GM18873 (cell line): ENCODE results near the gene CFAP46.

Experiments
- ATAC-seq: cut with Tn5 transposase; IDR thresholded peaks from one replicate; pipeline ENCODE4 v1.9.1; 2021; ENCODE audit warnings: mild to moderate bottlenecking, moderate library complexity, moderate number of reproducible peaks; ENCODE audit not compliant: unreplicated experiment, low FRiP score

Gene CFAP46

GRCh38 chr10:132813001-132813401 is 129.4 kb downstream of the CFAP46 start:
- ATAC-seq = no peak

- no peak for ATAC-seq
Observed at GRCh38 chr10:132812520-132812919, 129.8 kb downstream of the CFAP46 start.

- no peak for ATAC-seq
Observed at GRCh38 chr10:132811891-132812481, 130.4 kb downstream of the CFAP46 start.

GRCh38 chr10:132810807-132811700 is 131.3 kb downstream of the CFAP46 start:
- no peak for ATAC-seq

- no peak for ATAC-seq
Observed at GRCh38 chr10:132810141-132810806, 132.1 kb downstream of the CFAP46 start.

GRCh38 chr10:132809232-132810140 is 132.9 kb downstream of the CFAP46 start:
- ATAC-seq = no peak

- ATAC-seq = no peak
Observed at GRCh38 chr10:132808383-132809231, 133.8 kb downstream of the CFAP46 start.

GRCh38 chr10:132807621-132808049 is 134.7 kb downstream of the CFAP46 start:
- no peak for ATAC-seq

- ATAC-seq = no peak
Observed at GRCh38 chr10:132806561-132807003, 135.8 kb downstream of the CFAP46 start.

GRCh38 chr10:132806110-132806509 is 136.3 kb downstream of the CFAP46 start:
- ATAC-seq = no peak

- no peak for ATAC-seq
Observed at GRCh38 chr10:132805599-132805998, 136.8 kb downstream of the CFAP46 start.

- no peak for ATAC-seq
Observed at GRCh38 chr10:132804785-132805426, 137.5 kb downstream of the CFAP46 start.

- ATAC-seq = no peak
Observed at GRCh38 chr10:132804287-132804686, 138.1 kb downstream of the CFAP46 start.

GRCh38 chr10:132803416-132804210 is 138.8 kb downstream of the CFAP46 start:
- ATAC-seq = no peak

- no peak for ATAC-seq
Observed at GRCh38 chr10:132802694-132803320, 139.6 kb downstream of the CFAP46 start.

GRCh38 chr10:132802048-132802447 is 140.3 kb downstream of the CFAP46 start:
- no peak for ATAC-seq

GRCh38 chr10:132799865-132800264 is 142.5 kb downstream of the CFAP46 start:
- no peak for ATAC-seq

- ATAC-seq = no peak
Observed at GRCh38 chr10:132798876-132799275, 143.5 kb downstream of the CFAP46 start.
